ENCODE results near the gene XPNPEP3. TPM values are rescaled to one million over a fixed set of nuclear protein-coding genes. Genes with fewer than 3 reads are reported as not detected.

The XPNPEP3 gene
- total and polyA plus RNA-seq, 2 donors (not counting 3 experiments of a cell fraction or from before 2014, with no cell fraction given): 12.3 to 21.2 TPM

DNA sequence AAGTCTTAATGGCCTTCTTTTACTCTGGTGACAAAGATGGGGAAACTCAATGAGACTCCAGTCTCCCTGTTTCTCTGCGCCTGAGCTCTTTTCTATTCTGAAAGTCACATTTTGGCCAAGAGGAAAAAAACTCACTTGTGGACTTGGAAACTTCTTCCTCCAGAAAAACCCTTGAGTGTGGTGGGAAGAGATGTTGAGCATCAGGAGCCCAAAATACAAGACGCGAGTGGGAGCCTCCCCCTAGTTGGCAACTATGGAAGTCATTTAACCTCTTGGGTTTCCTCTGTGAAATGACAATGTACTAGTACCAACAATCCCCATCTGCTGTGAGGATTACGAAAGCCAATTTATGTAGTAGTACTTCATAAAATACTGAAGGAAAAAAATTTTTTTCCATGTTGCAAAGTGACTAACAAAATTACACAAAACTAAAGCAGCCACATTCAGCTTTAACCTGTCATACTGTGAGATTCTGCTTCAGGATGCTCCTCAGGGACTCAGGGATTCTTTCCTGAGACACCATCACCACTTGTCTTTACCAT is 37.3 kb upstream of the XPNPEP3 start:
- intact Hi-C loops (cut with micrococcal nuclease): loop anchor here (2.0 kb wide), 2 partner anchors 37 to 137 kb away; partner anchors contain the start of genes ST13 and XPNPEP3
- H3K4me3 ChIP-seq (replicated peaks in 1 of 3; ENCODE audit: insufficient read depth in 1 of 3, low read depth in 1 of 3, low read length in 3 of 3): peak overlapping the region; percentile 70 to 95 (median 82)
- H3K9me1 ChIP-seq (replicated peaks; ENCODE audit: control insufficient read depth, extremely low read depth, insufficient read depth, low read length): no peaks in the 10 kb centered on the region
- H2AFZ ChIP-seq (ENCODE audit: low read depth, low read length): peak overlapping the region; percentile 92
- no peaks in the 10 kb centered on the region for H3K36me3 ChIP-seq (ENCODE audit: control insufficient read depth in 2 of 2, extremely low read depth in 1 of 2, insufficient read depth in 2 of 2, low read length in 2 of 2)
- H3K27ac ChIP-seq (ENCODE audit: insufficient read depth, low read depth, low read length): peak overlapping the region; percentile 38
- DNase-seq (ENCODE audit: low read depth, low spot score): no peak
- ChIA-PET POLR2A (no interaction called here), CTCF (interaction anchor here (0.7 to 4.2 kb wide), 9 partner anchors 11 to 446 kb away, joined by 3 to 24 read pairs (median 3); partner anchors contain the start of gene XPNPEP3)
- peaks cover 35% of the 10 kb centered on the region for H3K79me2 ChIP-seq (ENCODE audit: control insufficient read depth, insufficient read depth, low read length)
- no peaks in the 10 kb centered on the region for H3K27me3 ChIP-seq (ENCODE audit: control insufficient read depth in 2 of 2, insufficient read depth in 2 of 2, low read length in 2 of 2)
- dilution Hi-C loops (cut with MboI; ENCODE audit: extremely low pct_ligation_motif_present, low sequenced_read_pairs): no loop called here
- peak overlapping the region; percentile 98 for H3K4me2 ChIP-seq (ENCODE audit: insufficient read depth, low read length)
- H3K9me3 ChIP-seq (replicated peaks; ENCODE audit: control insufficient read depth, insufficient read depth, low read length): no peaks in the 10 kb centered on the region
- TF ChIP-seq POLR2A (IDR thresholded peaks at IDR 0.05; ENCODE audit: low read depth, low read length): no peak
- TF ChIP-seq, protein P1, sequence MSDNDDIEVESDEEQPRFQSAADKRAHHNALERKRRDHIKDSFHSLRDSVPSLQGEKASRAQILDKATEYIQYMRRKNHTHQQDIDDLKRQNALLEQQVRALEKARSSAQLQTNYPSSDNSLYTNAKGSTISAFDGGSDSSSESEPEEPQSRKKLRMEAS (IDR thresholded peaks at IDR 0.05; ENCODE audit: insufficient read depth, insufficient read length): no peak
- no peak for TF ChIP-seq JUN (IDR thresholded peaks at IDR 0.05; ENCODE audit: borderline replicate concordance, insufficient read depth, insufficient read length, low read depth)
- no peak for TF ChIP-seq EZH2 (IDR thresholded peaks at IDR 0.05; ENCODE audit: borderline replicate concordance, low read depth, low read length, severe bottlenecking)
- TF ChIP-seq FOS (IDR thresholded peaks at IDR 0.05; ENCODE audit: borderline replicate concordance, insufficient read depth, low read length): no peak
- TF ChIP-seq GATA2 (IDR thresholded peaks at IDR 0.05; ENCODE audit: insufficient read depth, insufficient read length, low read depth, low read length): no peak
- no peak for TF ChIP-seq MYC (IDR thresholded peaks at IDR 0.05; ENCODE audit: low read depth, low read length)
- TF ChIP-seq, protein P2, sequence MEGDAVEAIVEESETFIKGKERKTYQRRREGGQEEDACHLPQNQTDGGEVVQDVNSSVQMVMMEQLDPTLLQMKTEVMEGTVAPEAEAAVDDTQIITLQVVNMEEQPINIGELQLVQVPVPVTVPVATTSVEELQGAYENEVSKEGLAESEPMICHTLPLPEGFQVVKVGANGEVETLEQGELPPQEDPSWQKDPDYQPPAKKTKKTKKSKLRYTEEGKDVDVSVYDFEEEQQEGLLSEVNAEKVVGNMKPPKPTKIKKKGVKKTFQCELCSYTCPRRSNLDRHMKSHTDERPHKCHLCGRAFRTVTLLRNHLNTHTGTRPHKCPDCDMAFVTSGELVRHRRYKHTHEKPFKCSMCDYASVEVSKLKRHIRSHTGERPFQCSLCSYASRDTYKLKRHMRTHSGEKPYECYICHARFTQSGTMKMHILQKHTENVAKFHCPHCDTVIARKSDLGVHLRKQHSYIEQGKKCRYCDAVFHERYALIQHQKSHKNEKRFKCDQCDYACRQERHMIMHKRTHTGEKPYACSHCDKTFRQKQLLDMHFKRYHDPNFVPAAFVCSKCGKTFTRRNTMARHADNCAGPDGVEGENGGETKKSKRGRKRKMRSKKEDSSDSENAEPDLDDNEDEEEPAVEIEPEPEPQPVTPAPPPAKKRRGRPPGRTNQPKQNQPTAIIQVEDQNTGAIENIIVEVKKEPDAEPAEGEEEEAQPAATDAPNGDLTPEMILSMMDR (IDR thresholded peaks at IDR 0.05; ENCODE audit: extremely low read depth in 1 of 2, insufficient read depth in 1 of 2, low read depth in 1 of 2, low read length in 2 of 2): no peak
- TF ChIP-seq POLR2AphosphoS5 (IDR thresholded peaks at IDR 0.05; ENCODE audit: insufficient read depth, low read depth, low read length): no peak
- FAIRE-seq: peak; percentile 8
- H4K20me1 ChIP-seq (replicated peaks; ENCODE audit: control insufficient read depth, extremely low read depth, insufficient read depth, low read length): no peaks in the 10 kb centered on the region
- BruUV-seq (replicated peaks): TSS peak; percentile 87
- H3K9ac ChIP-seq (replicated peaks; ENCODE audit: extremely low read depth, insufficient read depth, low read length): peak overlapping the region; percentile 68
- peaks cover 15% of the 10 kb centered on the region for H3K4me1 ChIP-seq (ENCODE audit: control insufficient read depth, extremely low read depth, insufficient read depth, low read length)
